ENCODE measurements around the gene PFN2. TPM values are rescaled to one million over a fixed set of nuclear protein-coding genes. Genes with fewer than 3 reads are reported as not detected.
"Not testable (repeated sequence)": the region's sequence is repeated elsewhere in the genome, so short reads cannot be mapped to it uniquely, and the experiment has no call there.

PFN2 gene
- 393 TPM for polyA plus RNA-seq (2013, experiment 1 of 2; ENCODE audit: insufficient read length)
- 429 TPM for polyA plus RNA-seq (2013, experiment 2 of 2; ENCODE audit: insufficient read length)

- DNase-seq, result peak; percentile 92
These were observed at the start of gene PFN2 for GRCh38 chr3:149970716-149971402. PFN2 (minus strand) TSS chr3:149970895; CDS start chr3:149970856, 39 bp downstream.

- DNase-seq, result peak; percentile 18
These were observed 45.2 kb upstream of the PFN2 start for GRCh38 chr3:150015901-150016300.

- DNase-seq, result no peak
These were observed 44.1 kb upstream of the PFN2 start for GRCh38 chr3:150014782-150015181.

GRCh38 chr3:150013801-150014200, 43.1 kb upstream of the PFN2 start:
- no peak for DNase-seq

- DNase-seq, result no peak
These were observed 36.1 kb upstream of the PFN2 start for GRCh38 chr3:150006794-150007193.

GRCh38 chr3:150005243-150006112, 34.8 kb upstream of the PFN2 start:
- peak; percentile 58 for DNase-seq

- peak; percentile 58 for DNase-seq
These were observed 29.9 kb upstream of the PFN2 start for GRCh38 chr3:150000641-150001040.

GRCh38 chr3:149999421-149999820, 28.7 kb upstream of the PFN2 start:
- no peak for DNase-seq

GRCh38 chr3:149998946-149999345, 28.3 kb upstream of the PFN2 start:
- no peak for DNase-seq

GRCh38 chr3:149992416-149993058, 21.8 kb upstream of the PFN2 start:
- no peak for DNase-seq

GRCh38 chr3:149990423-149990948, 19.8 kb upstream of the PFN2 start:
- DNase-seq, result peak; percentile 95

- no peak for DNase-seq
These were observed 18.6 kb upstream of the PFN2 start for GRCh38 chr3:149989307-149989706.

- DNase-seq, result no peak
These were observed 12.9 kb upstream of the PFN2 start for GRCh38 chr3:149983628-149984027.

GRCh38 chr3:149983053-149983452, 12.4 kb upstream of the PFN2 start:
- DNase-seq, result not testable (repeated sequence)

GRCh38 chr3:149981979-149982378, 11.3 kb upstream of the PFN2 start:
- not testable (repeated sequence) for DNase-seq

- DNase-seq, result peak; percentile 90
These were observed 6.7 kb upstream of the PFN2 start for GRCh38 chr3:149977386-149977785.

GRCh38 chr3:149975919-149976318, 5.2 kb upstream of the PFN2 start:
- no peak for DNase-seq

GRCh38 chr3:149971403-149972075, 844 bp upstream of the PFN2 start:
- no peak for DNase-seq

- peak; percentile 84 for DNase-seq
These were observed 567 bp downstream of the PFN2 start for GRCh38 chr3:149969940-149970715.

- DNase-seq, result peak; percentile 90
These were observed 1.4 kb downstream of the PFN2 start for GRCh38 chr3:149969110-149969939.
